DOHH2 (cell line): Measurements from ENCODE around the gene GAS6.

Source experiments
- H3F3A ChIP-seq: fragments of 200-600 bp; sonication (generic), shearing (Covaris generic); 2 replicates; pipeline ENCODE4 v1.6.0; 2016; ENCODE audit warnings: antibody characterized with exemption, mild to moderate bottlenecking; ENCODE audit not compliant: control insufficient read depth, insufficient read depth
- H3K27ac ChIP-seq: fragments of 200-600 bp; sonication (generic); 2 replicates; pipeline ENCODE4 v1.5.1; 2014; ENCODE audit warnings: low read depth, mild to moderate bottlenecking, low read length, moderate library complexity
- H3K27me3 ChIP-seq: fragments of 200-600 bp; sonication (generic); 2 replicates; pipeline ENCODE4 v1.6.1; 2014; ENCODE audit warnings: mild to moderate bottlenecking, low read length, mixed read lengths; ENCODE audit not compliant: control insufficient read depth
- H3K36me3 ChIP-seq: fragments of 200-600 bp; sonication (generic); 2 replicates; pipeline ENCODE4 v1.6.1; 2014; ENCODE audit warnings: mild to moderate bottlenecking, low read length, moderate library complexity, mixed read lengths; ENCODE audit not compliant: control insufficient read depth
- H3K4me1 ChIP-seq: fragments of 200-600 bp; sonication (generic); 2 replicates; pipeline ENCODE4 v1.6.1; 2014; ENCODE audit warnings: mild to moderate bottlenecking, low read length, mixed read lengths; ENCODE audit not compliant: control insufficient read depth
- H3K4me2 ChIP-seq: fragments of 200-600 bp; sonication (generic); 2 replicates; pipeline ENCODE4 v1.6.0; 2014; ENCODE audit warnings: mild to moderate bottlenecking, low read length, moderate library complexity
- H3K4me3 ChIP-seq: fragments of 200-600 bp; sonication (generic); 2 replicates; pipeline ENCODE4 v1.5.1; 2014; ENCODE audit warnings: mild to moderate bottlenecking, low read length, mixed read lengths
- H3K79me2 ChIP-seq: fragments of 200-600 bp; sonication (generic); 2 replicates; pipeline ENCODE4 v1.6.1; 2014; ENCODE audit warnings: mild to moderate bottlenecking, low read length, mixed read lengths; ENCODE audit not compliant: control insufficient read depth
- H3K9me2 ChIP-seq: fragments of 200-600 bp; sonication (generic); replicated peaks from 2 replicates; pipeline ENCODE4 v1.6.1; 2014; ENCODE audit warnings: mild to moderate bottlenecking, low read length, mixed read lengths; ENCODE audit not compliant: control insufficient read depth
- H3K9me3 ChIP-seq: fragments of 200-600 bp; sonication (generic); 2 replicates; pipeline ENCODE4 v1.6.1; 2014; ENCODE audit warnings: antibody characterized with exemption, low read length, mixed read lengths; ENCODE audit not compliant: control insufficient read depth, insufficient read depth
- H4K20me1 ChIP-seq: fragments of 200-600 bp; sonication (generic); 2 replicates; pipeline ENCODE4 v1.6.0; 2014; ENCODE audit warnings: low read depth, mild to moderate bottlenecking, antibody characterized with exemption, low read length, moderate library complexity; ENCODE audit not compliant: control insufficient read depth, insufficient read depth
- EZH2phosphoT487 ChIP-seq: fragments of 200-600 bp; sonication (generic); IDR thresholded peaks from 2 replicates; pipeline ENCODE4 v1.6.1; 2017; ENCODE audit warnings: borderline replicate concordance, mild to moderate bottlenecking, antibody characterized with exemption, low read length, moderate library complexity, mixed read lengths
- TF ChIP-seq, protein P1 (sequence below): fragments of 200-600 bp; sonication (generic); IDR thresholded peaks from one replicate; pipeline ENCODE4 v1.5.1; 2014; ENCODE audit warnings: antibody characterized with exemption, mild to moderate bottlenecking, low read depth, low read length; ENCODE audit not compliant: poor library complexity, severe bottlenecking

GAS6 gene

DNA sequence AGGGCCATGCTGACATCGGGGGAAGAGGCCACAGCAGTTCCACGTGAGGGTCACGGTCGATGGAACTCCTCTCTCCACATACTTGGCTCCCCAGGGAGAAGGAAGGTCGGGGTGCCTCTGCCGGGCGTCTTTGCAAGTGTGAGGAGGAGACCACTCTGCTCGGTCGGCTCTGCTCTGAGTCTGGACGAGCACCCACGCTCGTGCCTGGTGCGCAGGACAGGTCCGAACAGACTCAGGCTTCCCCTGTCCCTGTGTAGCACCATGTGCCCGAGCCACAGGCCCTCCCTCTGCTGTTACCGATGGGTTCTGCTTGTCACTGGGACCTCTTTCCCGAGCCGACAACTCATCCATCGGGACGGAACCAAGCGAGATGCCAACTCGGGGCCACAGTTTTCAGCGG is 69.8 kb downstream of the GAS6 start:
- H3K36me3 ChIP-seq: no peaks in the 10 kb centered on the region

DNA sequence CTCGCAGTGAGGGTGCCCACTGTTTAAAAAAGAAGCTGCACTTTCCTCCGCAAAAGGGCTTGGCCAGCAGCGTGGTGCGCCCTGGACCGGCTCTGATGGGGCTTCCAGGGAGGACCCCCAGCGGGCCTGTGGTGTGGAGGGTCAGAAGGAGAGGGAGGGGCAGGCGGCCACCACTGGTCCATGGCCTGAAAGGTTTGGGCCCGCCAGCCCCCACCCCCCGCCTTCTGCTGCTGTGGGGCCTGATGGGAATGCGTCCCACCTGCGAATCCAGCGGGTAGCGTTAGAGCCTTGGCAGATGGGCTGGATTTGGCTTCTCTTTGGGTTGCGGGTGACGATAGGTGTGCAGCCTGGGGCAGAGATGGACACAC is 70.2 kb downstream of the GAS6 start:
- H3K36me3 ChIP-seq: no peaks in the 10 kb centered on the region
- H4K20me1 ChIP-seq: no peaks in the 10 kb centered on the region; the same call in 1 of the 2 replicates
- no peaks in the 10 kb centered on the region for H3K4me1 ChIP-seq
- no peaks in the 10 kb centered on the region for H3K9me2 ChIP-seq
- H3K27me3 ChIP-seq: no peaks in the 10 kb centered on the region
- no peak overlapping the region for H3K27ac ChIP-seq
- no peaks in the 10 kb centered on the region for H3K9me3 ChIP-seq
- H3K4me2 ChIP-seq: no peak overlapping the region
- H3F3A ChIP-seq: no peaks in the 10 kb centered on the region
- no peaks in the 10 kb centered on the region for H3K79me2 ChIP-seq
- no peak overlapping the region for H3K4me3 ChIP-seq
- TF ChIP-seq, protein P1, sequence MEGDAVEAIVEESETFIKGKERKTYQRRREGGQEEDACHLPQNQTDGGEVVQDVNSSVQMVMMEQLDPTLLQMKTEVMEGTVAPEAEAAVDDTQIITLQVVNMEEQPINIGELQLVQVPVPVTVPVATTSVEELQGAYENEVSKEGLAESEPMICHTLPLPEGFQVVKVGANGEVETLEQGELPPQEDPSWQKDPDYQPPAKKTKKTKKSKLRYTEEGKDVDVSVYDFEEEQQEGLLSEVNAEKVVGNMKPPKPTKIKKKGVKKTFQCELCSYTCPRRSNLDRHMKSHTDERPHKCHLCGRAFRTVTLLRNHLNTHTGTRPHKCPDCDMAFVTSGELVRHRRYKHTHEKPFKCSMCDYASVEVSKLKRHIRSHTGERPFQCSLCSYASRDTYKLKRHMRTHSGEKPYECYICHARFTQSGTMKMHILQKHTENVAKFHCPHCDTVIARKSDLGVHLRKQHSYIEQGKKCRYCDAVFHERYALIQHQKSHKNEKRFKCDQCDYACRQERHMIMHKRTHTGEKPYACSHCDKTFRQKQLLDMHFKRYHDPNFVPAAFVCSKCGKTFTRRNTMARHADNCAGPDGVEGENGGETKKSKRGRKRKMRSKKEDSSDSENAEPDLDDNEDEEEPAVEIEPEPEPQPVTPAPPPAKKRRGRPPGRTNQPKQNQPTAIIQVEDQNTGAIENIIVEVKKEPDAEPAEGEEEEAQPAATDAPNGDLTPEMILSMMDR: no peak
- no peak for TF ChIP-seq EZH2phosphoT487

More for the DNA sequence above, 69.8 kb downstream of the GAS6 start:
- no peaks in the 10 kb centered on the region for H3K27me3 ChIP-seq
- no peak overlapping the region for H3K4me2 ChIP-seq
- H3K9me3 ChIP-seq: no peaks in the 10 kb centered on the region
- H3F3A ChIP-seq: no peaks in the 10 kb centered on the region
- TF ChIP-seq, protein P1: no peak
- no peak for TF ChIP-seq EZH2phosphoT487
- H4K20me1 ChIP-seq: no peaks in the 10 kb centered on the region
- H3K9me2 ChIP-seq: no peaks in the 10 kb centered on the region
- H3K4me1 ChIP-seq: no peaks in the 10 kb centered on the region
- H3K27ac ChIP-seq: no peak overlapping the region
- no peaks in the 10 kb centered on the region for H3K79me2 ChIP-seq
- no peak overlapping the region for H3K4me3 ChIP-seq

DNA sequence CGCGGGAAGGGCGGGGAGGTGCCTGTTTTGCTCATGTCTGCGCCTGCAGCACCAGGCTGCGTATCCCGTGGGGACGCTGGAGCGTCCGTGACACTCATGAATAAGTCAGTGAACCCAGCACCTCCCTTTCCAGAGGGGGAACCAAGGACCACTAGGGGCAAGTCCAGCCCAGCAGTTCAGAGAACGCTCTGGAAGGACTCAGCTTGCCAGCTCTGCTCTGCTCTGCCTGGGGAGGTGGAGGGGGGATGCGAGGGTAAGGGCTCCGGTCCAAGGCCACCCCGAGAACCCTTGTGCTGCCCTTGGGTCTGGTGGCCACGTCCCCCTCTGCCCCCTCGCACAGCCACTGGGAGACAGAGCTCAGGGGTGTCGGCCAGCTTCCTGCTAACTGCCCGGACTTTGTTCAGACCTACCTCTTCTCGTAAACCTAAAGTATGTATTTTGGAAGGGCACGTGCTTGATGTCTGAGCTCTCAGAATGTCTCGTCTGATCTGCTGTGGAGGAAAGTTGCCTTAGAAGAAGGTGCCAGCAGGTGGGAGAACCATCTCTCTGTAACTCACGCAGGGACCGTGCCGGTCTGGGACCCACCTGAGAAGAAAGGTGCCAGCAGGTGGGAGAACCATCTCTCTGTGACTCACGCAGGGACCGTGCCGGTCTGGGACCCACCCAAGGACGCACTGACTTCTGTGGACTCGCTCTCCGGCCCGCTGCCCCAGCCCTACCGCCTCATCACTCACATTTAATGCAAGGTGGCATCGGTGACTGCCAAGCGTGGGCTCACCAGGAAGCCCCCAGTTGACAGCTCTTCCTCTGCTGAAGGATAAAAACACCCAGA is 70.8 kb downstream of the GAS6 start:
- Histone ChIP-seq H3K79me2 (no peaks in the 10 kb centered on the region), H3K4me2 (no peak overlapping the region), H3K36me3 (no peaks in the 10 kb centered on the region), H3K9me3 (no peaks in the 10 kb centered on the region), H3K27me3 (no peaks in the 10 kb centered on the region), H3K4me1 (no peaks in the 10 kb centered on the region), H3K4me3 (no peak overlapping the region), H3F3A (no peaks in the 10 kb centered on the region), H3K9me2 (no peaks in the 10 kb centered on the region), H3K27ac (no peak overlapping the region), H4K20me1 (no peaks in the 10 kb centered on the region; the same call in 1 of the 2 replicates)
- TF ChIP-seq, protein P1: no peak
- no peak for TF ChIP-seq EZH2phosphoT487
